Measurements from ENCODE around the gene IFNW1. TPM values are rescaled to one million over a fixed set of nuclear protein-coding genes. Genes with fewer than 3 reads are reported as not detected.

The IFNW1 gene
- polyA plus RNA-seq, 1 donor from 2014 or later = not detected

Other genes starting within 250 kb of the IFNW1 start
- 4.4 TPM for gene HACD4, start 110.2 kb downstream of the IFNW1 start, polyA plus RNA-seq
- not detected for gene IFNB1, start 63.9 kb downstream of the IFNW1 start, polyA plus RNA-seq
- gene IFNA21, start 24.8 kb upstream of the IFNW1 start, polyA plus RNA-seq = not detected
- not detected for gene IFNA4, start 45.8 kb upstream of the IFNW1 start, polyA plus RNA-seq
- not detected for gene IFNA7, start 60.4 kb upstream of the IFNW1 start, polyA plus RNA-seq
- gene IFNA10, start 65.3 kb upstream of the IFNW1 start, polyA plus RNA-seq = not detected
- gene IFNA16, start 75.5 kb upstream of the IFNW1 start, polyA plus RNA-seq = not detected
- gene IFNA17, start 86.4 kb upstream of the IFNW1 start, polyA plus RNA-seq = not detected
- not detected for gene IFNA14, start 98.2 kb upstream of the IFNW1 start, polyA plus RNA-seq
- gene IFNA5, start 163.5 kb upstream of the IFNW1 start, polyA plus RNA-seq = not detected
- gene KLHL9, start 193.6 kb upstream of the IFNW1 start, polyA plus RNA-seq = 8.4 TPM
- not detected for gene IFNA6, start 209.1 kb upstream of the IFNW1 start, polyA plus RNA-seq
- gene IFNA13, start 226.2 kb upstream of the IFNW1 start, polyA plus RNA-seq = not detected
- gene IFNA2, start 243.6 kb upstream of the IFNW1 start, polyA plus RNA-seq = not detected